HG03175 (cell line): Measurements from ENCODE around the gene ASPRV1.

Experiments
- ATAC-seq: cut with Tn5 transposase; IDR thresholded peaks from one replicate; pipeline ENCODE4 v1.9.1; 2021; ENCODE audit warnings: mild to moderate bottlenecking, moderate library complexity; ENCODE audit not compliant: unreplicated experiment

The ASPRV1 gene

GRCh38 chr2:69989009-69989408, 27.6 kb upstream of the ASPRV1 start:
- no peak for ATAC-seq

- no peak for ATAC-seq
Measured at GRCh38 chr2:69988086-69988635, 26.7 kb upstream of the ASPRV1 start.

GRCh38 chr2:69986691-69987090, 25.3 kb upstream of the ASPRV1 start:
- no peak for ATAC-seq

GRCh38 chr2:69985688-69986087, 24.3 kb upstream of the ASPRV1 start:
- ATAC-seq: no peak

- no peak for ATAC-seq
Measured at GRCh38 chr2:69985216-69985615, 23.8 kb upstream of the ASPRV1 start.

GRCh38 chr2:69983392-69983966, 22.0 kb upstream of the ASPRV1 start:
- no peak for ATAC-seq

GRCh38 chr2:69979902-69980807, 18.7 kb upstream of the ASPRV1 start:
- ATAC-seq: no peak

- no peak for ATAC-seq
Measured at GRCh38 chr2:69977906-69978482, 16.6 kb upstream of the ASPRV1 start.

GRCh38 chr2:69977186-69977585, 15.8 kb upstream of the ASPRV1 start:
- ATAC-seq: no peak

- ATAC-seq: no peak
Measured at GRCh38 chr2:69975853-69976462, 14.5 kb upstream of the ASPRV1 start.

GRCh38 chr2:69975136-69975852, 13.9 kb upstream of the ASPRV1 start:
- ATAC-seq: no peak

- no peak for ATAC-seq
Measured at GRCh38 chr2:69973335-69973735, 11.9 kb upstream of the ASPRV1 start.

- ATAC-seq: no peak
Measured at GRCh38 chr2:69972822-69973221, 11.4 kb upstream of the ASPRV1 start.

GRCh38 chr2:69969991-69970390, 8.6 kb upstream of the ASPRV1 start:
- no peak for ATAC-seq

- no peak for ATAC-seq
Measured at GRCh38 chr2:69969126-69969983, 7.9 kb upstream of the ASPRV1 start.

GRCh38 chr2:69968609-69969008, 7.2 kb upstream of the ASPRV1 start:
- ATAC-seq: no peak

- ATAC-seq: no peak
Measured at GRCh38 chr2:69966496-69966895, 5.1 kb upstream of the ASPRV1 start.

GRCh38 chr2:69965756-69966445, 4.5 kb upstream of the ASPRV1 start:
- ATAC-seq: no peak

- ATAC-seq: no peak
Measured at GRCh38 chr2:69964353-69964841, 3.0 kb upstream of the ASPRV1 start.
